HepG2 (cell line): ENCODE data around the gene SLC16A5. TPM values are rescaled to one million over a fixed set of nuclear protein-coding genes. Genes with fewer than 3 reads are reported as not detected.

ENCODE experiments used
- AGO1 ChIP-seq: fragments of 200-400 bp; formaldehyde crosslinking; IDR thresholded peaks from 2 replicates; pipeline ENCODE4 v1.6.1; 2017; ENCODE audit warnings: mild to moderate bottlenecking, low read depth, low read length, moderate library complexity; ENCODE audit not compliant: poor library complexity, severe bottlenecking
- MAFF ChIP-seq: IDR thresholded peaks from 2 replicates; pipeline ENCODE4 v1.6.1; 2011; ENCODE audit warnings: low read depth, low read length, improper control_type of control experiment
- NCOA2 ChIP-seq: sonication (generic); formaldehyde crosslinking; IDR thresholded peaks from 2 replicates; pipeline ENCODE4 v1.8.0; 2022; ENCODE audit warnings: inconsistent platforms
- RARG ChIP-seq: sonication (generic); formaldehyde crosslinking; IDR thresholded peaks from 2 replicates; pipeline ENCODE4 v1.4.0; 2020; ENCODE audit warnings: low read depth, mild to moderate bottlenecking, missing genetic modification reagents
- SNAPC2 ChIP-seq: sonication (generic); formaldehyde crosslinking; IDR thresholded peaks from 2 replicates; pipeline ENCODE4 v1.8.1; 2022; ENCODE audit warnings: mild to moderate bottlenecking, missing genetic modification reagents
- SNRNP70 ChIP-seq: fragments of 200-400 bp; formaldehyde crosslinking; IDR thresholded peaks from 2 replicates; pipeline ENCODE4 v1.6.1; 2017; ENCODE audit warnings: mild to moderate bottlenecking, low read depth, low read length, moderate library complexity
- YY1 ChIP-seq: IDR thresholded peaks from 2 replicates; pipeline ENCODE4 v1.6.1; 2011; ENCODE audit warnings: low read length, low read depth, moderate library complexity, mild to moderate bottlenecking; ENCODE audit not compliant: insufficient read depth, insufficient replicate concordance
- ZNF549 ChIP-seq: sonication (generic); formaldehyde crosslinking; IDR thresholded peaks from 2 replicates; pipeline ENCODE4 v1.5.0; 2020; ENCODE audit warnings: missing genetic modification reagents
- ZNF605 ChIP-seq: sonication (generic); formaldehyde crosslinking; IDR thresholded peaks from 2 replicates; pipeline ENCODE4 v1.8.0; 2022; ENCODE audit warnings: mild to moderate bottlenecking, missing genetic modification reagents
- ZNF615 ChIP-seq: sonication (generic); formaldehyde crosslinking; IDR thresholded peaks from 2 replicates; pipeline ENCODE4 v1.5.0; 2020; ENCODE audit warnings: mild to moderate bottlenecking, missing genetic modification reagents, borderline replicate concordance
- ZSCAN9 ChIP-seq: IDR thresholded peaks from 2 replicates; pipeline ENCODE4 v1.6.1; 2016; ENCODE audit warnings: borderline replicate concordance
- polyA plus RNA-seq, 8 experiments: library from polyadenylated mRNA; depleted of rRNA in 3 of 8; stranded (reverse) in 7 of 8; unstranded in 1 of 8; fragments of >200 nt; fragmentation: Illumina TruSeq in 4 of 8; extraction: Trizol in 4 of 8; gene quantifications; 2 replicates each; pipeline versions ENCODE4 v1.2.1 to v1.2.3, GENCODE V29; 2011 to 2016; ENCODE audit warnings: low read depth in 4 of 8, missing spikeins in 1 of 8, mixed read lengths in 1 of 8; ENCODE audit not compliant: insufficient read depth in 1 of 8
- total RNA-seq, 5 experiments: library from RNA; depleted of rRNA; stranded (reverse); fragments of >200 nt; fragmentation: Illumina TruSeq; extraction: Trizol; gene quantifications; 2 replicates each; pipeline ENCODE4 v1.2.3, GENCODE V29; 2016; ENCODE audit warnings: low read depth in 1 of 5
- TF ChIP-seq, protein P1 (sequence below): sonication (generic); IDR thresholded peaks from 2 replicates; pipeline ENCODE4 v1.6.1; 2016; ENCODE audit warnings: low read depth, borderline replicate concordance
- TF ChIP-seq, protein P2 (sequence below): sonication (generic); formaldehyde crosslinking; IDR thresholded peaks from 2 replicates; pipeline ENCODE4 v1.5.0; 2020; ENCODE audit warnings: mild to moderate bottlenecking, missing genetic modification reagents
- TF ChIP-seq, protein P3 (sequence below): IDR thresholded peaks from 2 replicates; pipeline ENCODE4 v1.6.1; 2018; ENCODE audit warnings: missing genetic modification reagents, mild to moderate bottlenecking, missing compliant biosample characterization
- TF ChIP-seq, protein P4 (sequence below): sonication (generic); formaldehyde crosslinking; IDR thresholded peaks from 2 replicates; pipeline ENCODE4 v1.4.0; 2020; ENCODE audit warnings: mild to moderate bottlenecking, missing genetic modification reagents
- TF ChIP-seq, protein P5 (sequence below): sonication (generic); formaldehyde crosslinking; IDR thresholded peaks from 2 replicates; pipeline ENCODE4 v1.4.0; 2020; ENCODE audit warnings: low read depth, mild to moderate bottlenecking, missing genetic modification reagents

The SLC16A5 gene
- total and polyA plus RNA-seq, 2 of the 13 experiments (the other 11 are each of a cell fraction or from before 2014, with no cell fraction given): 0.69 to 5.6 TPM

DNA sequence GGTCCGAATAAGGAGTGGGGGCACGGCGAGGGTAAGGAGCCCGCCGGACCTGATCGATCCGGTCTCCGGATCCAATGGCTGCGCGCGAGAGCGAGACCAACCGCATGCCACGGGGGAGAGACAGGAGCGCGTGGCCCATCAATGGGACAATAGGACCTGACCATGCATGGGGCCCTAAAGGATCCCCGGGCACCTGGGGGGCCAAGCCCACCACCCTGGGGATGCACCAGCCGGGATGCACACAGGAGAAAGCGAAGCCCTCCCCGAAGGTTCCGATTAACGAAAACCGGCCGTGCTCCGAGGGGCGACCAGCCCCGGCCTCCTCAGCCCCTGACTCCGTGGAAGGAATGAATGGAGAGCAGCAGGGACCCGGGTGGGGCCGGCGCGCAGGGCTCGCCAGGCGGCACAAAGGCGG lies 66.0 kb downstream of the SLC16A5 start (continued):
- TF ChIP-seq SNRNP70 (no peak), SNAPC2 (CRISPR knock-in tag) (no peak), RARG (CRISPR knock-in tag) (no peak), NCOA2 (no peak), ZSCAN9 (no peak), ZNF605 (CRISPR knock-in tag) (no peak), ZNF549 (CRISPR knock-in tag) (no peak), YY1 (no peak), AGO1 (no peak), MAFF (no peak), ZNF615 (no peak)
- TF ChIP-seq, protein P1, sequence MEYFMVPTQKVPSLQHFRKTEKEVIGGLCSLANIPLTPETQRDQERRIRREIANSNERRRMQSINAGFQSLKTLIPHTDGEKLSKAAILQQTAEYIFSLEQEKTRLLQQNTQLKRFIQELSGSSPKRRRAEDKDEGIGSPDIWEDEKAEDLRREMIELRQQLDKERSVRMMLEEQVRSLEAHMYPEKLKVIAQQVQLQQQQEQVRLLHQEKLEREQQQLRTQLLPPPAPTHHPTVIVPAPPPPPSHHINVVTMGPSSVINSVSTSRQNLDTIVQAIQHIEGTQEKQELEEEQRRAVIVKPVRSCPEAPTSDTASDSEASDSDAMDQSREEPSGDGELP: no peak
- TF ChIP-seq, protein P2, sequence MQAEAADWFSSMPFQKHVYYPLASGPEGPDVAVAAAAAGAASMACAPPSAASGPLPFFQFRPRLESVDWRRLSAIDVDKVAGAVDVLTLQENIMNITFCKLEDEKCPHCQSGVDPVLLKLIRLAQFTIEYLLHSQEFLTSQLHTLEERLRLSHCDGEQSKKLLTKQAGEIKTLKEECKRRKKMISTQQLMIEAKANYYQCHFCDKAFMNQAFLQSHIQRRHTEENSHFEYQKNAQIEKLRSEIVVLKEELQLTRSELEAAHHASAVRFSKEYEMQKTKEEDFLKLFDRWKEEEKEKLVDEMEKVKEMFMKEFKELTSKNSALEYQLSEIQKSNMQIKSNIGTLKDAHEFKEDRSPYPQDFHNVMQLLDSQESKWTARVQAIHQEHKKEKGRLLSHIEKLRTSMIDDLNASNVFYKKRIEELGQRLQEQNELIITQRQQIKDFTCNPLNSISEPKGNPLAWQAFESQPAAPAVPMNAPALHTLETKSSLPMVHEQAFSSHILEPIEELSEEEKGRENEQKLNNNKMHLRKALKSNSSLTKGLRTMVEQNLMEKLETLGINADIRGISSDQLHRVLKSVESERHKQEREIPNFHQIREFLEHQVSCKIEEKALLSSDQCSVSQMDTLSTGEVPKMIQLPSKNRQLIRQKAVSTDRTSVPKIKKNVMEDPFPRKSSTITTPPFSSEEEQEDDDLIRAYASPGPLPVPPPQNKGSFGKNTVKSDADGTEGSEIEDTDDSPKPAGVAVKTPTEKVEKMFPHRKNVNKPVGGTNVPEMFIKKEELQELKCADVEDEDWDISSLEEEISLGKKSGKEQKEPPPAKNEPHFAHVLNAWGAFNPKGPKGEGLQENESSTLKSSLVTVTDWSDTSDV (CRISPR knock-in tag): no peak
- TF ChIP-seq, protein P3, sequence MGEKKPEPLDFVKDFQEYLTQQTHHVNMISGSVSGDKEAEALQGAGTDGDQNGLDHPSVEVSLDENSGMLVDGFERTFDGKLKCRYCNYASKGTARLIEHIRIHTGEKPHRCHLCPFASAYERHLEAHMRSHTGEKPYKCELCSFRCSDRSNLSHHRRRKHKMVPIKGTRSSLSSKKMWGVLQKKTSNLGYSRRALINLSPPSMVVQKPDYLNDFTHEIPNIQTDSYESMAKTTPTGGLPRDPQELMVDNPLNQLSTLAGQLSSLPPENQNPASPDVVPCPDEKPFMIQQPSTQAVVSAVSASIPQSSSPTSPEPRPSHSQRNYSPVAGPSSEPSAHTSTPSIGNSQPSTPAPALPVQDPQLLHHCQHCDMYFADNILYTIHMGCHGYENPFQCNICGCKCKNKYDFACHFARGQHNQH (CRISPR knock-in tag): no peak
- TF ChIP-seq, protein P4, sequence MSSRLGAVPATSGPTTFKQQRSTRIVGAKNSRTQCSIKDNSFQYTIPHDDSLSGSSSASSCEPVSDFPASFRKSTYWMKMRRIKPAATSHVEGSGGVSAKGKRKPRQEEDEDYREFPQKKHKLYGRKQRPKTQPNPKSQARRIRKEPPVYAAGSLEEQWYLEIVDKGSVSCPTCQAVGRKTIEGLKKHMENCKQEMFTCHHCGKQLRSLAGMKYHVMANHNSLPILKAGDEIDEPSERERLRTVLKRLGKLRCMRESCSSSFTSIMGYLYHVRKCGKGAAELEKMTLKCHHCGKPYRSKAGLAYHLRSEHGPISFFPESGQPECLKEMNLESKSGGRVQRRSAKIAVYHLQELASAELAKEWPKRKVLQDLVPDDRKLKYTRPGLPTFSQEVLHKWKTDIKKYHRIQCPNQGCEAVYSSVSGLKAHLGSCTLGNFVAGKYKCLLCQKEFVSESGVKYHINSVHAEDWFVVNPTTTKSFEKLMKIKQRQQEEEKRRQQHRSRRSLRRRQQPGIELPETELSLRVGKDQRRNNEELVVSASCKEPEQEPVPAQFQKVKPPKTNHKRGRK (CRISPR knock-in tag): no peak
- TF ChIP-seq, protein P5, sequence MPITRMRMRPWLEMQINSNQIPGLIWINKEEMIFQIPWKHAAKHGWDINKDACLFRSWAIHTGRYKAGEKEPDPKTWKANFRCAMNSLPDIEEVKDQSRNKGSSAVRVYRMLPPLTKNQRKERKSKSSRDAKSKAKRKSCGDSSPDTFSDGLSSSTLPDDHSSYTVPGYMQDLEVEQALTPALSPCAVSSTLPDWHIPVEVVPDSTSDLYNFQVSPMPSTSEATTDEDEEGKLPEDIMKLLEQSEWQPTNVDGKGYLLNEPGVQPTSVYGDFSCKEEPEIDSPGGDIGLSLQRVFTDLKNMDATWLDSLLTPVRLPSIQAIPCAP (CRISPR knock-in tag): no peak
